Fibroblast of mammary gland (primary cell): ENCODE measurements around the gene ZNF70.

Source experiments
- DNase-seq: peaks from one replicate; pipeline ENCODE4 v3.0.0-alpha.2; 2010; ENCODE audit warnings: low read depth
- H3K4me3 ChIP-seq: 2 replicates; pipeline ENCODE4 v1.5.1; 2011; ENCODE audit warnings: low read depth, mild to moderate bottlenecking, low read length, moderate library complexity; ENCODE audit not compliant: control insufficient read depth
- TF ChIP-seq, protein P1 (sequence below): conservative IDR thresholded peaks from 2 replicates; pipeline ENCODE4 v1.5.1; 2011; ENCODE audit warnings: low read depth, low read length, inconsistent platforms; ENCODE audit not compliant: control insufficient read depth, insufficient read depth

Gene ZNF70

DNA sequence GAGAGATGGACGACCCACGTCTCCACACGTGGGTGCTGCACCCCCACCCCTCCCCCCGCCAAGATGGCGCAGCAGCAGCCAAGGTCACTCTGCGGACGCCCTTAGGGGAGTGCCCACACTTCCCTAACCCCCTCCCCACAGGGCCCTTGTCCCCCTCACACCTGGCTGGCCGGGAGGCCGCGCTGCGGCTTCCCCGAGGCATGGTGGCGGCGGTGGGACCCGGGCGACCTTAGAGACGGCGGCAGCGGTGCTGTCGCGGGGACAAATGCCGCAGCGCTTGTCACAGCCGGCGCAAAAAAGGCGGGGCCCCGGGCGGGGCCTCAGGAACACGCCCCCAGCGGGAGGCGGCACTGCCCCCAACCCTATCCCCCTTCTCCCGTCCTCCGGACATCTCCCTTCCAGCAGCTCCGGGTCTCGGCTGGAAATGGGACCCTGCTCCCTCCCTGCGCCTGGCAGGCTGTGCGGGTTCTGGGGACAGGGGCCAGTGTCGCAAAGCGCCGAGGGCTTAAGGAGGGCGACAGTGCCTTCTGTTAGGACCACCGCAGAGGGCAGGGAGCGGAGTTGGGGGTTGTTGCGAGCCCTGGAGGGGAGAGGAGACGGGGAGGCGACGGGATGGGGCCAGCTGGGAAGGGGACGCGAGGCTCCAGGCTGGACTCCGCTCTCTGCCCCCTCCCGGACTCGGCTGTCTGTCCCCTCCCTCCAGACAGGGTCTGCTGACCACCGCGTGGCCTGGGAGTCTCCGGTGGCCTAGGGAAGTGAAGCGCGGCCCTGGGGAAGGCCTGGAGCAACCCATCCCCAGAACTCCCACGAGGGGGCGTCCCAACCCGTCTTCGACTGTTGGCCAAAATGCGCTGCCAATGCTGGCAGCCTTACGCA is 17.0 kb upstream of the ZNF70 start, which contains the start of gene CHCHD10:
Gene CHCHD10, minus strand, starts transcription at position 300 of the 876 bp plus-strand sequence. Its CDS starts 98 bp downstream, at position 202.
- TF ChIP-seq, protein P1, sequence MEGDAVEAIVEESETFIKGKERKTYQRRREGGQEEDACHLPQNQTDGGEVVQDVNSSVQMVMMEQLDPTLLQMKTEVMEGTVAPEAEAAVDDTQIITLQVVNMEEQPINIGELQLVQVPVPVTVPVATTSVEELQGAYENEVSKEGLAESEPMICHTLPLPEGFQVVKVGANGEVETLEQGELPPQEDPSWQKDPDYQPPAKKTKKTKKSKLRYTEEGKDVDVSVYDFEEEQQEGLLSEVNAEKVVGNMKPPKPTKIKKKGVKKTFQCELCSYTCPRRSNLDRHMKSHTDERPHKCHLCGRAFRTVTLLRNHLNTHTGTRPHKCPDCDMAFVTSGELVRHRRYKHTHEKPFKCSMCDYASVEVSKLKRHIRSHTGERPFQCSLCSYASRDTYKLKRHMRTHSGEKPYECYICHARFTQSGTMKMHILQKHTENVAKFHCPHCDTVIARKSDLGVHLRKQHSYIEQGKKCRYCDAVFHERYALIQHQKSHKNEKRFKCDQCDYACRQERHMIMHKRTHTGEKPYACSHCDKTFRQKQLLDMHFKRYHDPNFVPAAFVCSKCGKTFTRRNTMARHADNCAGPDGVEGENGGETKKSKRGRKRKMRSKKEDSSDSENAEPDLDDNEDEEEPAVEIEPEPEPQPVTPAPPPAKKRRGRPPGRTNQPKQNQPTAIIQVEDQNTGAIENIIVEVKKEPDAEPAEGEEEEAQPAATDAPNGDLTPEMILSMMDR, result peak; percentile 71
- peak; percentile 74 for DNase-seq

GRCh38 chr22:23767303-23767672 is 16.4 kb upstream of the ZNF70 start:
- TF ChIP-seq, protein P1, result no peak
- H3K4me3 ChIP-seq, result peak overlapping the region; percentile 60
- DNase-seq, result no peak

More for the DNA sequence above, 17.0 kb upstream of the ZNF70 start, which contains the start of gene CHCHD10:
- peak within 1 kb of the TSS; percentile 60 for H3K4me3 ChIP-seq

GRCh38 chr22:23764899-23765881 is 14.3 kb upstream of the ZNF70 start:
- no peak overlapping the region for H3K4me3 ChIP-seq
- DNase-seq, result no peak
- TF ChIP-seq, protein P1, result no peak

- no peak overlapping the region for H3K4me3 ChIP-seq
- TF ChIP-seq, protein P1, result no peak
These were observed 13.0 kb upstream of the ZNF70 start for GRCh38 chr22:23763954-23764353.

GRCh38 chr22:23763579-23763945 is 12.7 kb upstream of the ZNF70 start:
- DNase-seq, result no peak
- H3K4me3 ChIP-seq, result no peak overlapping the region

More at GRCh38 chr22:23763954-23764353, 13.0 kb upstream of the ZNF70 start:
- DNase-seq, result no peak

More at GRCh38 chr22:23763579-23763945, 12.7 kb upstream of the ZNF70 start:
- TF ChIP-seq, protein P1, result no peak
